GM19467 (cell line): Measurements from ENCODE around the gene UGT2A3.

Source experiments
- ATAC-seq: cut with Tn5 transposase; IDR thresholded peaks from one replicate; pipeline ENCODE4 v1.9.1; 2021; ENCODE audit warnings: mild to moderate bottlenecking, moderate library complexity; ENCODE audit not compliant: unreplicated experiment

UGT2A3 gene

DNA sequence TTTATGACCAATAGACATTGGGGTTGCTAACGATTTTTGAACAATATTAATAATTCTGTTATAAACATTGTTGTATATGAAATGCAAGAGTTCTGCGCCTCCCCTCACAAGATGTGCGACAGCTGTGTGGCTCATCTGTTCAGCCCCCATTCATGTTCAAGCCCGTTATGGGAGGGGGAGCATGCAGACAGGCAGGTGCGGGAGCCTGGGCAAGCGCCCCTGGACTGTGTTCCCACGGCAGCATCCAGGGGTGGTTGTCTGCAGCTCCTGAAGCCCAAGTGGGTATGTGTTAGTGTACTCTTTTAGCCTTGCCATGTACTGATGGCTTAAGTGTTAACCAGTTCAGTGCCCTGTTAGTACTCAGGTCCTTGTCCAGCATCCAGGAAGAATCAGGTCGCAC lies 34.6 kb downstream of the UGT2A3 start:
- no peak for ATAC-seq

DNA sequence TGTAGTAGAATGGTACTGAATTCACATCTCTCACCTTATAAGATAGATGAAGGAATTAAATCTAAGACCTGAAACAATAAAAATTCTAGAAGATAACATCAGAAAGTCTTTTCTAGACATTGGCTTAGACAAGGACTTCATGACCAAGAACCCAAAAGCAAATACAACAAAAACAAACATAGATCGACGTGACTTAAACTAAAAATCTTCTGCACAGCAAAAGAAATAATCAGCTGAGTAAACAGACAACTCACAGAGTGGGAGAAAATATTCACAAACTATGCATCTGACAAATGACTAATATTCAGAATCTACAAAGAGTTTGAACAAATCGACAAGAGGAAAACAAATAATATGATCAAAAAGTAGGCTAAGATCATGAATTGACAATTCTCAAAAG lies 38.8 kb downstream of the UGT2A3 start:
- no peak for ATAC-seq

DNA sequence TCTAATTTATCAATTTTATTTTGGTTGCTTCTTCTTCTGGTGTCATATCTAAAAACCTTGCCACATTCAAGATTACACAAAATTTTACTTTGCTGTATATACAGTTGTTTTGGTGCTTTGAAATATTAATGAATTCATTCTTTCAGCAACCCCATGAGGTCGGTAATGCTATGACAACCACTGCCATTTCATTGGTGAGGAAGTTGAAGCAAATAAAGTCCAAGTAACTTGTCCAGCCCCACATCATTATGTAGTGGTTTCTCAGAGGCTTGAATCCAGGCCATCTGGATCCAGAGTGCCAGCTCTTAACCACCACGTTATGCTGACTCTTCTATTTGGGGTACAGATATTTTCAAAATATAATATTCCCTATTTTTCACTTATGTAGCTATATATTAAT lies 42.2 kb downstream of the UGT2A3 start:
- ATAC-seq = no peak

- ATAC-seq = no peak
These were observed 43.6 kb downstream of the UGT2A3 start for GRCh38 chr4:68907788-68908700.

DNA sequence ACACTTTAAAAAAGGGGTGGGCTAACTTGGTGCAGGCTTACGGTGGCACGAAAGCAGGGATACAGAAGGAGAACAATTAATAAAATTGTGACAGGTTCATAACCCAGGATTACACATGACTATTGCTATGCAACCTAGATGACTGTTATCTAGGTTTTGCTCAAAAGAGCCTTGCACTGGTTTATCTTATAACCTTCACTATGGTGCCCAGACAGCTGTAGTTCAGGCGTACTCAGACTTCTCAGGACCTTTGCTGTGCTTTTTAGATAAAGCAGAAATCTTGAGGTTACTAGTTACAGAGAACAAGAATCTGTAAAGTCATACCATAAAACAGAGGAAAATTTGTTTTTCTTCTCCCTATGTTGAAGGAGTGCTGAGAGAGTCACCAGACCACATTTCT lies 44.4 kb downstream of the UGT2A3 start:
- ATAC-seq = no peak

- ATAC-seq = no peak
These were observed 44.8 kb downstream of the UGT2A3 start for GRCh38 chr4:68906780-68907137.

DNA sequence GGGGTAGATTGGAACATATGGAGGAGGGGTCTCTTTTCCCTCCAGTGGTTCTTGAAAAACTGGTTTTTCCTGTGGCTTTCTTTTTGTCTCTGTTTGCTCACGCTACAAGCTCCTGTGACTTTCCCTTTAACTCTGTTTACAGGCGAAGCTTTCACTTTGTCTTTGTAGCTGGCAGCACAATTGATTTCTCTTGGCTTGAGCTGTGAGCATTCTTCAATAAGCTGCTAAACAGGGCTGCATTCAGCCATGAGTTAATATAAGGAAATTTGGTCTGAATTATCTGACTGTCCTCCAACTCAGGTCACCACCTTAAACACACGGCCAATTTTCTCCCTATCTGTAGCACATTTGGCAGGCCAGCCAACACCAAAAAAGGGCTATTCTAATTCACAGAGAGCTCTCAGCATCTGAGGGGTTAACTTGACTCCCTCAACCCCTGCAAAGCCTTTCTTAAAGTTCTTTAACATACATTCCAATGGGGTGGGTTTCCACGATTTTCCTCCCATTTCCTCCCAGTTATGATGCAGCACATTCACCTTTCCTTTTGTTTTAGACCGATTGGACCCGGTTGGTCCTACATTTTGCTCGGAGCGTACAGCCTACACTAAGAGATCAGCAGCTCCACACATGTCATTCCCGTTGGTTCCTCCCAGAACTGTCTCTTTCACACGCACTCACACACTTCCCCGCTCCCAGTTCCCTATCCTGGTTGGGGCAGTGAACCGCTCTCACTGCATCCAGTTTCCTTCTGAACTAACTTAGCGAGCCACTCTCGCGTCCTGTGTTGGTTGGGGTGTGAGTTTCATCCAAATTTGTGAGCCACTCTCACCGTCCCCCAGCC lies 45.4 kb downstream of the UGT2A3 start:
- ATAC-seq = no peak

GRCh38 chr4:68905598-68905938 lies 46.0 kb downstream of the UGT2A3 start:
- ATAC-seq = no peak

GRCh38 chr4:68904786-68905185 lies 46.8 kb downstream of the UGT2A3 start:
- peak; percentile 73 for ATAC-seq

DNA sequence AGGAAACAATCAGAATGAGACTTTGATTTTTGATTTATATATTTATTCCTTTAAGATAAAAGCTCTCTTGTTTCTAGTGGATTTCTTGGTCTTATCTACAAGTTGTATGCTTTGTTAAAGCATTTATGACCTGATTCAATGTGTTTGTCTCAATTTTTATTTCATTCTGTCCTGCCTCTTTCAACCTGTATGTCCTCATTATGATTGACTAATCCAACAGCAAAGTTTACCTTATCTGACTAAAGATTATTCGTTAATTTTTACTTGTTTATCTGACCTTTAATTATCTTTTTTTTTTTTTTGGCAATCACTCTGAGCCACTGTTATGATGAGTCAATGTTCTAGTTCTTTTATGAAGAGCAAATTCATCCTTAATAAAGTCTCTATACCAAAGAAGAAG lies 54.9 kb downstream of the UGT2A3 start:
- ATAC-seq = no peak

DNA sequence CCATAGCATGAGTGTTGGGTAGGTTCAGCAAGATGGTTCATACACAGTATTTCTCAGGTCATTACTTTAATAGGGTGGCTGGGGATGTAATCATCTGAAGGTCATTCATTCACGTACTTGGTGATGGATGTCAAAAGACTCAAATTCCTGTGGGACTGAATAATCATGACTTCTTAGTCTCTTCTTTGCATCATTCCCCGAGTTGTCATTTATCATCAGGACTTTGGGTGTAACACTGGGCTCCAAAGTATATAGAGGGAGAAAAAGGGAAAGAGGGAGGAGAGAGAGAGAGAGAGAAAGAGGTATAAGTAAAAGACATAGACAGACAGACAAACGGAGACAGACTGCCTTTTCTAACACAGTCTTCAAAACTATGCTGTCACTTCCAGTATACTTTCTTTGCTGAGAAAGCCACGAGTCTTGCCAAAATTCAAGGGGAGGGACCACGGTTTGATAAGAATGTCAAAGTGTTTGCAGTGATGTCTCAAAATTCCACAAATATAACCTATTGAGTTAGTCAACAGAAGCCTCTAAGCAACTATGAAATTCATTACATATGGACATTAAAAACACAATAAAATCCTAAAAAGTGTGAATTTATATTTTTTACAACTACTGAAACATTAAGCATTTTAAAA lies 55.9 kb downstream of the UGT2A3 start:
- ATAC-seq = no peak

DNA sequence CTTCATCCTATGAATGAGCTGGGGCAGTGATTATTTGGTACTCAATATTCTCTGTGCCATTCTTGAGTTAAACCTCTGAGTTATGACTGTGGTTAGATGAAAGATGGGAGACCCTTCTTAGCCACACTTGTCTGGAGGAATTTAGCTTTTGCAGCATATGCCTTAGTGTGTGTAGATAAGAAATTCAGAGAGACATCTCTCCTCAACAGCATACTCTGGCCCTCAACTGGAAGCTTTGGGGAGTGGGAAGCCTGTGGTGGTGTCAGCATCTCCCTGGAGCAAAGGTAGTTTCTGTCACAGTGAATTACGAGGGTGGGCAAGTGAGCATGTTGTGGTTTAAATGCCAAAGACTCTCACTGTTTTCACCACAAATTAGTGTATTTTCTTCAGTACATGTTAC lies 58.7 kb downstream of the UGT2A3 start:
- no peak for ATAC-seq

GRCh38 chr4:68891678-68892077 lies 59.9 kb downstream of the UGT2A3 start:
- ATAC-seq = no peak

DNA sequence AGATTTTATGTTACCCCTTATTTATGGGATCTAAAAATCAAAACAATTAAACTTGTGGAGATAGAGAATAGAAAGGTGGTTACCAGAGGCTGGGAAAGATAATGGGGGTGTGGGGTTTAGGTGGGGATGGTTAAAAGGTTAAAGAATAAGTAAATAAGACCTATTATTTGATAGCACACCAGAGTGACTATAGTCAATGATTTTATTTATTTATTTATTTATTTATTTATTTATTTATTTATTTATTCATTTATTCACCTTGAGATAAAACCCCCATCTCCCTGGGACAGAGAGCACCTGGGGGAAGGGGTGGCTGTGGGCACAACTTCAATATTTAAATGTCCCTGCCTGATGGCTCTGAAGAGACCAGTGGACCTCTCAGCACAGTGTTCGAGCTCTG lies 66.1 kb downstream of the UGT2A3 start:
- ATAC-seq = no peak

DNA sequence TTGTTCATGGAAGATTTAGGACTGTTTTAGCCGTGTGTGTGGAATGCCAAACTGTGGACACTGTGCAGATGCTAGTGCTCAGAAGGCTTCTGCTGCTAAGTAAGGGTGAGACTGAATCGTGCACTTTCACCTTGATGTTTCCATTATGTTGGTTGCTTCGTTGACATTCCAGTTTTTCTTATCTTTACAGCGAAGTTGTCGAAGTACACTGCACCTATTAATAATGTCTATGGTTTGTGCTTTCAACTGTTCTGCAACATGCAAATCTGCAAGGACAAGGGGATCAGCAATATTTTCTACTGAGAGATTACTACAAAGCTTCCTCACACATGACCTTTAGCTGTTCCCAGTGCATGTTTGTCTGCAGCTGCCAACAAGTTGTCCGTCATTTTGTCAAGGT lies 67.7 kb downstream of the UGT2A3 start:
- ATAC-seq = no peak
